ENCODE results near the gene FGA.

GRCh38 chr4:154565704-154566103, 24.8 kb downstream of the FGA start:
- TF ChIP-seq CTCF (IDR thresholded peaks at IDR 0.05) (no peak), ZFX (IDR thresholded peaks at IDR 0.05; ENCODE audit: borderline replicate concordance) (no peak)

All from 22Rv1 (cell line).